ENCODE results near the gene ACOD1.
"Not testable (repeated sequence)": the region's sequence is repeated elsewhere in the genome, so short reads cannot be mapped to it uniquely, and the experiment has no call there.

Gene ACOD1

GRCh38 chr13:76953968-76954367 lies 5.7 kb downstream of the ACOD1 start:
- no peak for DNase-seq (ENCODE audit: low read depth)

DNA sequence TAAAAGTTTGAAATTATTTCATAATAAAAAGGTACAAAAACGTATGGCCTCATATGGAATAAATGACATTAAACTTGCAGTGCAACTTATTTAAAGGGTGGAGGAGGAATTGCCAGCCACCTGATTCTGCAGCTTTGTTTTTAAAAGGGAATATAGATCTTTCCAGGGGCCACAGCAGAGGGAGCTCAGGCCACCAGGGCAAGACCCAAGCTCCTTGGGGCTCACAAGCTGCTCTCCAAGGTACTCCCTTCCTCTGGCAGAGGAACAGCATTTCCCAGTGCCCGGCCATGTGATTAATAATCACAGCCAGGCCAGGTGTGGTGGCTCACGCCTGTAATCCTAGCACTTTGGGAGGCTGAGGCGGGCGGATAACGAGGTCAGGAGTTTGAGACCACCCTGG lies 6.2 kb downstream of the ACOD1 start:
- no peak for DNase-seq (ENCODE audit: low read depth)

DNA sequence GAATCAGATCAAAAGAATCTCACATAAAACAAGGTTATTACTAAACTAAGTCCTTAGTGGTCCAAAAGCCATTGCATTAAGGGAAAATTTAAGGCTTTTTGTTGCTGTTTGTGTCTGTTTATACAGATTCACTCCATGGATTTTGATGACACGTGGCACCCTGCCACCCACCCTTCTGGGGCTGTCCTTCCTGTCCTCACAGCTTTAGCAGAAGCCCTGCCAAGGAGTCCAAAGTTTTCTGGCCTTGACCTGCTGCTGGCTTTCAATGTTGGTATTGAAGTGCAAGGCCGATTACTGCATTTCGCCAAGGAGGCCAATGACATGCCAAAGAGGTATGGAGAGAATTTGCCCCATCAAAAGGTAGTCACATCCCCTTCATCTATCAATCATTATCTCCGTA lies 6.9 kb downstream of the ACOD1 start:
- DNase-seq (ENCODE audit: low read depth), result no peak

- no peak for DNase-seq (ENCODE audit: low read depth)
Observed at GRCh38 chr13:76955661-76956060, 7.3 kb downstream of the ACOD1 start.

DNA sequence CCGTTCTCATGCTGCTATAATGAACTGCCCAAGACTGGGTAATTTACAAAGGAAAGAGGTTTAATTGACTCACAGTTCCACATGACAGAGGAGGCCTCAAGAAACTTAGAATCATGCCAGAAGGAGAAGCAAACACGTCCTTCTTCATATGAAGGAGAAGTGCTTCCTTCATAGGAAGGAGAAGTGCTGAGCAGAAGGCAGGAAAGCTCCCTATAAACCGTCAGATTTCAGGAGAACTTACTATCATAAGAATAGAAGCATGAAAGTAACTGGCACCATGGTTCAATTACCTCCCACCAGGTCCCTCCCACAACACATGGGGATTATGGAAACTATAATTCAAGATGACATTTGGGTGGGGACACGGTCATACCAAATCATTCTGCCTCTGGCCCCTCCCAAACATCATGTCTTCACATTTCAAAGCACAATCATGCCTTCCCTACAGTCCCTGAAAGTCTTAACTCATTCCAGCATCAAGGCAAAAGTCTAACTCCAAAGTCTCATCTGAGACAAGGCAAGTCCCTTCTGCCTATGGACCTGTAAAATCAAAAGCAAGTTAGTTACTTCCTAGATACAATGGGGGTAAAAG lies 10.6 kb downstream of the ACOD1 start:
- DNase-seq (ENCODE audit: low read depth), result no peak

GRCh38 chr13:76959734-76960133 lies 11.4 kb downstream of the ACOD1 start:
- not testable (repeated sequence) for DNase-seq (ENCODE audit: low read depth)

DNA sequence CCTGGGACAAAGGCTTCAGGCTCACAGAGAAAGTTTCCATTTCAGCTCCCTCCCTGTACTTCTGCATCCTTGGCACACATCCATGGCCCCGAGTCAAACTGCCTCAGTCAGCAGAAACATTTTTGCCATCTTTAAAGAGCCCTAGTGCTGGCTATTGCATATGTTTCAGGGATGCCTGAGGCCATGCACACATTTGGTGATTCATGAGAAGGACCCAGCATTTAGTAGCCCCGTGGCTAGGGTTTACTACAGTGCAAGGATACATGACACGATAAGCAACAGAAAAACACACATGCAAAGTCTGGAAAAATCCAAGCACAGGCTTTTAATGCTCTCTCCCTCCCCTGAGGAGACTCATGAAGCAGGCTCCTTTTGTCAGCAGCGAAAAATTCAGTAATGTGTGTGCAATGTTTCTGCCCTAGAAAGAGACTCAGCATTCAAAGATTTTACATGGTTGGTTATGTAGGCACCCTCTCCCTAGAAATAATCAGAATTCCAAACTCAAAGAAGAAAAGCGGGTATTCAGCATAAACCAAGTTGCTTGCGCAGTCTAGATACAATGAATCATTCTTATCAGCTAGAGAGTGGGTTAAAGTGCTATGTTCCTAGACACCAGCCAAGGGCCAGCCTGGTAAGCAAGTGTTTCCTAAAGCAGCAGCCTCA lies 17.6 kb downstream of the ACOD1 start:
- DNase-seq (ENCODE audit: low read depth), result peak; percentile 87

DNA sequence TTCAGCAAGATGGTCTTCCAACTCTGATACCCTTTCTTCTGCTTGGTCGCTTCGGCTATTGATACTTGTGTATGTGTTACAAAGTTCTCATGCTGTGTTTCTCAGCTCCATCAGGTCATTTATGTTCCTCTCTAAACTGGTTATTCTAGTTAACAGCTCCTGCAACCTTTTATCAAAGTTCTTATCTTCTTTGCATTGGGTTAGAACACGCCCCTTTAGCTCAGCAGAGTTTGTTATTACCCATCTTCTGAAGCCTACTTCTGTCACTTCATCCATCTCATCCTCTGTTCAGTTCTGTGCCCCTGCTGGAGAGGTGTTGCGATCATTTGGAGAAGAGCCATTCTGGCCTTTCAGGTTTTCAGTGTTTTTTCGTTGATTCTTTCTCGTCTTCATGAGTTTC lies 18.7 kb downstream of the ACOD1 start:
- DNase-seq (ENCODE audit: low read depth), result no peak

DNA sequence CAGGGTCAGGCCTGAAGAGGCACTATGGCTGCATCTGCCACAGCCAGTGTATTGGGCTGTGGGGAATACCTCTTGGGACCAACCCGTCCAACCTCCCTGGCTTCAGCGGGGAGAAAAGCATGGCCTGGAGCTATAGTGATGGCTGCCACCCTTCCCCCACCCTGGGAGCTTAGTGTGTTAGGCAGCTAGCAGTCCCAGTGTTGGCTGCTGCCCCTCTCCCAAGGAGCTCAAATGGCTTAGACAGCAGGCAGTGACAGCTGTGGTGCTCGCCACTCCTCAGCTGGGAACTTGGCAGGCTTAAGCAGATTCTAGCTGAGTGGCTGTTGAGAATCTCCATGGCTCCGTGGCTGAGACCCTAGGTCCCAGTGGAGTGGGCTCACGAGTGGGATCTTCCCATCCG lies 19.7 kb downstream of the ACOD1 start:
- DNase-seq (ENCODE audit: low read depth), result no peak

DNA sequence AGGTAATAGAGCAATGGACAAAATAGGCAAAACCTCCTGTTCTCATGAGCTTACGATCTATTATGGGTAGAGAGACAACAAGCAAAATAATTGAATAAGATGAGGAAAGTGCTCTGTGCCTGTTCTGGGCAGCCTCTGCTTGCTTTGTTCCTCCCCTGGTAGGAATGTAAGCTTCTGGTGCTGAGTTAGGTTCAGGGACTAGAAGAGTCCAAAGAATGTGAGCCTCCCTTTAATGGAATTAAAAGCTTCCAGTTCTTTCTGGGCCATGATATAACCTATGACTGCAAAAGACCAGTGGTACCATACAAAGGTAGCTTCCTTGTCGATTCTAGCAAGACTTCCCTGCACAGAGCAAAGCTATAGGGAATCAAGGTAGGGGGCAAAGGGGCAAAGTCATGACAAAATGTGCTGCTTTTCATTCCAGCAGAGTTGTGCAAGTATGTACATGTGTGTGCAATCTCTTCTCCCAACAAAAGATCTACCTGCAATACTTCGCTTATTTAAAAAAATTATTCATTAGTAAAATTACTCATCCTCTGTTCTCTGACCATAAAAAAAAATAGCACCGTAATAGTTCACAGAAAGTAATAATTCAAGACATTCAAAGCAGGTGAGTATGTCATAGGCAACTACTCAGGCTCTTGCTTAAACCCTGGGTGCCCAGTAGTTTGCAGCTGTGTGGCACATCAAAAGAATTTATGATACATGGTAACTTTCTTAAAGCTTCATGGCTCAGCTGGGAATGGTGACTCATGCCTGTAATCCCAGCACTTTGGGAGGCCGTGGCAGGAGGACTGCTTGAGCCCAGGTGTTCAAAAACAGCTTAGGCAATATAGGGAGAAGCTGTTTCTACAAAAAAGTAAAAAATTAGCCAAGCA lies 21.4 kb downstream of the ACOD1 start:
- no peak for DNase-seq (ENCODE audit: low read depth)

GRCh38 chr13:76971215-76971614 lies 22.9 kb downstream of the ACOD1 start:
- DNase-seq (ENCODE audit: low read depth), result no peak

- no peak for DNase-seq (ENCODE audit: low read depth)
Observed at GRCh38 chr13:76971851-76972829, 23.8 kb downstream of the ACOD1 start.

- no peak for DNase-seq (ENCODE audit: low read depth)
Observed at GRCh38 chr13:76973920-76974617, 25.8 kb downstream of the ACOD1 start.

DNA sequence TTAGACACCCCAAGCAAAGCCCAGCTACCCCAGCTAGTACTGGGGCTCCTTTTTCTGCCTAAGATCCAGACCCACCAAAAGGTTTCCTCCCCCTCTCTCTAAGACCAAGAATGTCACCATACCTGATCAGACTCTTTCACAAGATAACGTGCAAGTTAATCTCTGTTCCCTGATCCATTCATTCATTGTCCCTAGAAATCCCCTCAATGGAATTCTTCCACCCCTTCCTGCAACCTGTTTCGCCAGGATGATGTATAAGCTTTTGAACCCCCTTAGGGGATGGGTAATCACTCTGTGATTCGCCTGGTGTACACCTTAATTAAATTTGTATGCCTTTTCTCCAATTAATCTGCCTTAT lies 26.3 kb downstream of the ACOD1 start:
- no peak for DNase-seq (ENCODE audit: low read depth)

- no peak for DNase-seq (ENCODE audit: low read depth)
Observed at GRCh38 chr13:76975863-76976262, 27.6 kb downstream of the ACOD1 start.

DNA sequence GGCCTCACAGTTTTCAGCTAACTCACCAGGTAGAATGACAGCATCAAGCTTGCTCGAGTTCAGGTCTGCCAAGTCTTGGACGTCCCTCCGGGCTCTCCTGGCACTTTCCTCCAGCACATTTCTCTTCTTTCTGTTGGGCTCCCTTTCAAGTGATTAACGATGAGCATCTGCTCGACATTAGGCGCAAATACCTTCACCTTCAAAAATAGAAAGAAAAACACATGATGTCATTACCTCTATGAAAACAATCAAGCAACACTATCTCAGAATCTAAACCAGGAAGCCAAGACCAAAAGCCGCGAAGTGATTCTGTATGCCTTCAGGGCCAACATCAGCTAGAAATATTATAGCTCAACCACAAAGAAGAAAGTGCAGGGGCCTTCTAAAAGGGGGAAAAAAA lies 28.2 kb downstream of the ACOD1 start:
- DNase-seq (ENCODE audit: low read depth), result peak; percentile 79

GRCh38 chr13:76976929-76977328 lies 28.6 kb downstream of the ACOD1 start:
- peak; percentile 4 for DNase-seq (ENCODE audit: low read depth)

GRCh38 chr13:76980075-76980718 lies 31.9 kb downstream of the ACOD1 start:
- peak; percentile 53 for DNase-seq (ENCODE audit: low read depth)

DNA sequence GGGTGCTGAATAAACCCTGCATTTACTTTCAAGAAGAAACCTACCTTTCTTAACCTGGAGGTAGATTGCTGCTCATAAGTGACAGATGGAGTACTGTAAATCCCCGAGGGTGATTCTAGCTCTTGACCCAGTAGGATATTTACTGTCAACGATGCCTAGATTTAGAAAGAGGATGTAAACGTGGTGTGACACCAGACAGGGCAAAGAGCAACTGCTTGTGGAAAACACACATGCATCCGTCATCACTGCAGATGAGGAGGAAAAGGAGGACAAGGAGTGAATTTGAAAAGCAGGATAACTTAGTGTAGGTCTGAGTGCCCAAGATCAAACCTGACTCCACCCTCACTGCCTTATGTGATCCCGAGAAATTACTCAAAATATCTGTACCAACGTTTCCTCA lies 33.8 kb downstream of the ACOD1 start:
- no peak for DNase-seq (ENCODE audit: low read depth)

- DNase-seq (ENCODE audit: low read depth), result no peak
Observed at GRCh38 chr13:76983676-76984075, 35.4 kb downstream of the ACOD1 start.

- DNase-seq (ENCODE audit: low read depth), result peak; percentile 9
Observed at GRCh38 chr13:76991432-76991795, 43.1 kb downstream of the ACOD1 start.
